HL-60 (cell line): ENCODE measurements around the gene PLA2G4B.

ENCODE experiments used
- DNase-seq, 2 experiments: peaks; one replicate each; pipeline ENCODE4 v3.0.0-alpha.2; 2010 to 2020; ENCODE audit warnings: low read depth in 1 of 2, low spot score in 1 of 2
- H3K27ac ChIP-seq: fragments of 250-450 bp; sonication (Bioruptor Pico); replicated peaks from 2 replicates; pipeline ENCODE4 v1.5.1; 2020; ENCODE audit warnings: mild to moderate bottlenecking, moderate library complexity
- H3K27me3 ChIP-seq: fragments of 250-450 bp; sonication (Bioruptor Pico); 2 replicates; pipeline ENCODE4 v1.5.1; 2021; ENCODE audit warnings: mild to moderate bottlenecking, moderate library complexity; ENCODE audit not compliant: insufficient read depth, poor library complexity, severe bottlenecking
- H3K4me3 ChIP-seq: replicated peaks from 2 replicates; pipeline ENCODE4 v1.5.1; 2011; ENCODE audit warnings: mild to moderate bottlenecking, control low read depth, low read length; ENCODE audit not compliant: insufficient read depth
- CTCF ChIP-seq: IDR thresholded peaks from one replicate; pipeline ENCODE4 v1.5.1; 2011; ENCODE audit warnings: low read length, control low read depth, inconsistent platforms; ENCODE audit not compliant: insufficient read depth
- GABPA ChIP-seq: IDR thresholded peaks from 2 replicates; pipeline ENCODE4 v1.6.1; 2012; ENCODE audit warnings: low read depth
- POLR2AphosphoS5 ChIP-seq: IDR thresholded peaks from 2 replicates; pipeline ENCODE4 v1.6.1; 2012; ENCODE audit warnings: low read depth
- REST ChIP-seq: IDR thresholded peaks from 2 replicates; pipeline ENCODE4 v1.6.1; 2012; ENCODE audit warnings: low read depth; ENCODE audit not compliant: insufficient replicate concordance
- SPI1 ChIP-seq: IDR thresholded peaks from 2 replicates; pipeline ENCODE4 v1.6.1; 2012; ENCODE audit warnings: low read depth, mild to moderate bottlenecking, borderline replicate concordance

The PLA2G4B gene

GRCh38 chr15:41856716-41857115, 18.1 kb downstream of the PLA2G4B start:
- DNase-seq: no peak
- no peak overlapping the region for H3K27ac ChIP-seq
- no peak overlapping the region for H3K4me3 ChIP-seq
- TF ChIP-seq REST: no peak
- no peak for TF ChIP-seq SPI1
- no peak for TF ChIP-seq CTCF
- TF ChIP-seq GABPA: no peak
- TF ChIP-seq POLR2AphosphoS5: no peak
- no peaks in the 10 kb centered on the region for H3K27me3 ChIP-seq

- no peak overlapping the region for H3K4me3 ChIP-seq
- no peaks in the 10 kb centered on the region for H3K27me3 ChIP-seq
- no peak overlapping the region for H3K27ac ChIP-seq
- DNase-seq: no peak
- TF ChIP-seq POLR2AphosphoS5 (no peak), SPI1 (no peak), CTCF (no peak), GABPA (no peak), REST (no peak)
These were observed 18.7 kb downstream of the PLA2G4B start for GRCh38 chr15:41857316-41857715.

GRCh38 chr15:41858756-41859155, 20.1 kb downstream of the PLA2G4B start:
- DNase-seq: no peak
- no peak overlapping the region for H3K27ac ChIP-seq
- H3K4me3 ChIP-seq: no peak overlapping the region
- TF ChIP-seq SPI1: no peak
- no peak for TF ChIP-seq GABPA
- TF ChIP-seq REST: no peak
- peaks cover 1% of the 10 kb centered on the region for H3K27me3 ChIP-seq
